ENCODE results near the gene SLC38A1.

SLC38A1 gene

DNA sequence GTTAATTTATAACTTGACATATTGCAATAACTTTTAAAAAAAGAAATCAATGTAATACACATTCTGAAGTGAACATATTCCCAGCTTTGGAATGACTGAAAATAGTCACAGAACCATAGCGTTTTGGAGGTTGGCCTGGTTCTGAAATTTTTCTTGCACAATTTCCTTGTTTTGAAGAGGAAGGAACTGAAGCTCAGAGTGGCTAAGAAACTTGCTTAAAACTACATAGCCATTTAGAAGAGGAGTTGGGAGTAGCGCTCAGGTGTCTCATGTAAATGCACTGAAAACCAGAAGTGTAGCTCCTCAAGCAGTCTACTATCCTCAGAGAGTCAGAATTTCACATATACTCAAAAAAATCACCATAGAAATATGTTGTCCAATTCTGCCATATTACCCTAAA is 41.2 kb downstream of the SLC38A1 start:
- no peak for DNase-seq

GRCh38 chr12:46224386-46224785 is 44.5 kb downstream of the SLC38A1 start:
- DNase-seq: no peak

GRCh38 chr12:46223047-46223446 is 45.8 kb downstream of the SLC38A1 start:
- no peak for DNase-seq

- DNase-seq: no peak
Measured at GRCh38 chr12:46222636-46223035, 46.2 kb downstream of the SLC38A1 start.

GRCh38 chr12:46221255-46222128 is 47.4 kb downstream of the SLC38A1 start:
- peak in 1 of 2 experiments; percentile 56 for DNase-seq

DNA sequence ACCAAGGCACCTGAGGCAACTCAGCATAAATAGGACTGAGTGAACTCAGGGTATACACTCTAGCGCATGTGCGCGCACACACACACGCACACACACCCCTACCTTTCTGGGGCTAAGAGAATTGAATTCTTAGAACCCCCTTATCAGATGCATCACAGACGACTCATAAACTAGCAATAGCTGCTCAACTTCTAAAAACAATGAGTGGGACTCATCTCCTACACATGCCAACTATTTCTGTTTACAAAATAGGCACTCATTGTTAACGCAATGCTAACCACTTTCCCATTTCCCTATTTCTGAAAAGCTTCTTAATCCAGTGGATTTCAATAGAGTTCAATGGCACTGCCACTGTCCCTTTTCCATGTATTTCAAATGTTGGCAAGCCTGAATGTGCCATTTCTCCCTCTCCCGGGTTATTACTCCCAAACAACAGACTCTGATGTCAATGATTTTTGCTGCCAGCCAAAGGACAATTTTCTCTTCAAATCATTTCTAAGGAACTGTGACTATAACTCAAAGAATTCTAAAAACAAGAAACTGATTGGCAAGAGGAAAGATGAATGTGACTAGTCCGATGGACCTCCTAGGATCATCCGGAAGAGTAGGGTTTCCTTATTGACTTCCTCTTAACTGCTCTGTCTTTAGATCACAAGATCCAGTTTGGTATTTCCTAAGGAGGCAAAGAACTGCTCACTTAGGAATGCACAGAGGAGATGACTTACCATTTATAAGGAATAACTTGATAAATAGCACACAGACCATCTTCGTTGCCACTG is 48.8 kb downstream of the SLC38A1 start:
- no peak for DNase-seq

- no peak for DNase-seq
Measured at GRCh38 chr12:46219132-46219876, 49.5 kb downstream of the SLC38A1 start.

GRCh38 chr12:46218322-46219095 is 50.3 kb downstream of the SLC38A1 start:
- no peak for DNase-seq

GRCh38 chr12:46217541-46218321 is 51.1 kb downstream of the SLC38A1 start:
- no peak for DNase-seq

DNA sequence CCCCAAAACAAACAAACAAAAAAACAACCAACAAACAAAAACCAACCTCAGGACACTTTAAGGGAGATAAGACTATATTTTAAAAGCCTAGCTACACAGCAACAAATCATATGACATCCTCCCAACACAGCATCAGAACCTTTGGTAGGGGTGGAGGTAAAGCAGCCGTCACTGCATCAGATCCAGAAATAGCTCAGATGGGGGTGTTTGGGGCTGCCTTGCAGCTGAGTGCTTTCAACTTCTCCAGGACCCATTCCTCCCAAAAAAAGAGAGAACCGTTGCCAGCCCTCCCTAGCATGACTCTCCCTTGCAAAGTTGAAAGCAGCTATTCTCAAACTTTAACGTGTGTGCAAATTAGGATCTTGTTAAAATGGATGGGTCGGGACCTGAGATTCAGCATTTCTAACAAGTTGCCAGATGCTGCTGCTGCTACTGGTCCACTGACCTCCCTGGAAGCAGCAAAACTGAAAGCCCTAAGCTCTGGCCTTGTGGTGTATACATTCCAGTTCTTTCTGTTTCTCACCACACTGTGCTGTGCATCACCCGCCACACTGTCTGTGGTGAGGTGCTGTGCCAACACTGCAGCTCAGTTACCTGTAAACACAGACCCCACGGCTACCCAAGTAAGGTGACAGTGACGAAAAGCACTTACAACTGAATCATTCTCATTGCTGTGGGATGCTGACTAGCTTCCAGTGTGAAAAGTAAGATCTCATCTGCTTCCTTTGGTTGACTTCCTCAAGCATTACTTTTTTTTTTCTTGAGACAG is 54.0 kb downstream of the SLC38A1 start:
- DNase-seq: no peak

- DNase-seq: no peak
Measured at GRCh38 chr12:46212108-46212982, 56.5 kb downstream of the SLC38A1 start.

DNA sequence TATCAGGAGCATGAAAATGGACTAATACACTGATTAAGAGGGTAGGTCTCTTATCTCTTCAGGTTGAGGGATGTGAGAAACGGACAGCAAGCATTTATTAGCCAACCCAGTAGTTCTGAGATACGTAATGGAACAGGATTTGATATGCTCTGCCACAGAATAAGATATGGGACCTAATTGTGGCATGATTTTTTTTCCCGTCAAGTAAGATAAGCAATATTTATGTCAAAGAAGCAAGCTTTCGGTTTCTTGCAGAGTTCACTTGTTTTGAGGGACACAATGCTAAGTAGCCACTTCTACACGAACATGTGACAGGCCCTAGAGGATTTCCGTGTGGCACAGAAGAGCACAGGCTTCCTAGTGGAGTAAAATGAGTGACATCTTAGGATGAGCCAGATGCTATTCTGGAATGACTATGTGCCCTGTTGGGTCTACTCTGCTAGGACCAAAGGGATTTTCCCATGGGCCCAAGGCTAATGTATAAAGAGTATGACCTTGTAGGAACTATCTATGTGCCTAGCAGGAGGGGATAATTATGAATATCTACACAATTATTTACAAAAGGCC is 57.9 kb downstream of the SLC38A1 start:
- DNase-seq: no peak

DNA sequence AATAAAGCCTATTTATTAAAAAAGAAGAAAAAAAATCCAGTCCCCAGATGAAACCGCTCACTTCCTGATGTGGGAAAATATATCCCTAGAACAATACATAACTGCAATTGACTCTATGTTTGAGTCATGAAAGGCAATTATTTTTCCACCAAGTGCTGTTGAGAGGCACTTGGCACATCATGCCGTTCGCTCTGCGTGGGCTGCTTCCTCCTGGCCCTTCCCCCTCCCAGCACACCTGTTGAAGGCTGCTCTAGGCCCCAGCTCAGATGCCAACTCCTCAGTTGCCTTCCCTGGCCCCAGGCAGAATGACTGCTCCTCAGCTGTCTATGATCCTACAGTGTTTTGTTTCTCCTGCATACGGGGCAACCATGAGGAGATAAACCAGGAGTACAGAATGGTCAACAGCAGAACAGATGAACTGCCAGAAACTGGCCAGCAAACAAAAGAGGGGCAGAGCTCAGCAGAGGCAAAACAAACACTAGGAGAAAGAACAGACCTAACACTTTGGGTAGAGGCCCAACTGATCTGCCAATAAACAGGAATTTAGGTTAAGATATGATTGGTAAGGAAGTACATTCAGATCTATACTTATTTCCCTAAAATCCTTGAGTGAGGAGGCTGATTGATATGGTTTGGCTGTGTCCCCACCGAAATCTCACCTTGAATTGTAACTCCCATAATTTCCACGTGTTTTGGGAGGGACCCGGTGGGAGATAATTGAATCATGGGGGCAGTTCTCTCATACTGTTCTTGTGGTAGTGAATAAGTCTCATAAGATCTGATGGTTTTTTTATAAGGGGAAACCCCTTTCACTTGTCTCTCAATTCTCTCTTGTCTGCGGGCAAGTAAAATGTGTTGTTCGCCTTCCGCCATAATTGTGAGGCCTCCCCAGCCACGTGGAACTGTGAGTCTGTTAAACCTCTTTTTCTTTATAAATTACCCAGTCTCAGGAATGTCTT is 58.6 kb downstream of the SLC38A1 start:
- DNase-seq: no peak

DNA sequence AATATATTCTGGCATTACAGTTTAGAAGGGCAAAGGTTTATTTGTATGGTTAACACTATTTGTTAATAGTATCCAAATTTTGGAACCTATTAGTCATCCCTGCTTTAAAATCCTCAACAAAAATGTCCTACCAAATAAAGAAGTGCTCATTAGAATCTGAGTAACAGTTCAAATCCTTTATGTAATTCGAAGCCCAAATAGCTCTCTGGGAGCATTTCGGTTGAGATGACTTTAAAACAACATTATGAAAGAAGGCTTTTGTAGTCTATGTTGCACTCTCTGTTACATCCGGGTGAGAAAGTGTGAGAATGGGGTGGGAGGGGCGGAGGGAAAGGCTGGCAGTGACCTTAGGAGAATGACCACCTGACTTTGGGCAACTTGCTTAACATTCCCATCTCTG is 59.7 kb downstream of the SLC38A1 start:
- DNase-seq: no peak

- no peak for DNase-seq
Measured at GRCh38 chr12:46208370-46208769, 60.5 kb downstream of the SLC38A1 start.

DNA sequence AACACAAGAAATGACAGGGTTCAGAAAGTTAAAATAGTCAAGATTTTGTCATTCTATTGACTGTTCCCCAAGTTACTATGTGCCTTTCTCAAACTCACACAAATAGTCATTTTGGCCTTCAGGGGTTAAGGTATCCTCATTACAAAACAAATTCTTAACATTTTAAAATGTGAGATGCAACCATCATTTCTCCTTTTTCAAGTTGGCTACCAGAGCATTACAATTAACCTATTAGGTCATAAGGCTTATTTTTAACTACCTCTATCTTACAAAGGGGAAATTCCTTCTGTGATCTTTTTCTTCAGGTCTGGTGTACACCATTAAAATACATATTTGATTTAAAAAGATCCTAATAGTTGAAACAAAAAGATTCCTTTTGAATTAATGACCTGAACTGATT is 61.2 kb downstream of the SLC38A1 start:
- no peak for DNase-seq

GRCh38 chr12:46206471-46206870 is 62.4 kb downstream of the SLC38A1 start:
- DNase-seq: no peak

DNA sequence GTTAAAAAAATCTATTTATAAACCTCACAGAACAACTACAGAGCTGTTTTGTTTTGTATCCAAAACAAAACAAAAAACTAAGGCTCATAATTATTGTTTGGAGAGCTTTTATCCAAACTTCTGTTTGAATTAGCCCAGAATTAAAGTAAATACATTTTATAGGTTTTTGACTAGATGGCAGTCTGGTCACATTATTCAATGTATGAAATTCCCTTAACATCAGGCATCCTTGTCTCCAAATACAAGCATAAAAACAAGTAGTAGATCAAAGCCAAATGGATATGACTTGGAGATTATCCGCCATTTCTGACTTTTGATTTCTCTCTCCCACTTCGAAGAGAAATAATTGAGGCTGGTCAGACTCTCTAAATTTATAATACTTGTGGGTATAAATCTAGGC is 63.5 kb downstream of the SLC38A1 start:
- no peak for DNase-seq

All from NCI-H1930 (cell line).